ENCODE results near the gene AP2A2. TPM values are rescaled to one million over a fixed set of nuclear protein-coding genes. Genes with fewer than 3 reads are reported as not detected.

The AP2A2 gene
- total RNA-seq, 6 experiments from 2014 or later = 41.4 to 66.7 (median 53.8) TPM

DNA sequence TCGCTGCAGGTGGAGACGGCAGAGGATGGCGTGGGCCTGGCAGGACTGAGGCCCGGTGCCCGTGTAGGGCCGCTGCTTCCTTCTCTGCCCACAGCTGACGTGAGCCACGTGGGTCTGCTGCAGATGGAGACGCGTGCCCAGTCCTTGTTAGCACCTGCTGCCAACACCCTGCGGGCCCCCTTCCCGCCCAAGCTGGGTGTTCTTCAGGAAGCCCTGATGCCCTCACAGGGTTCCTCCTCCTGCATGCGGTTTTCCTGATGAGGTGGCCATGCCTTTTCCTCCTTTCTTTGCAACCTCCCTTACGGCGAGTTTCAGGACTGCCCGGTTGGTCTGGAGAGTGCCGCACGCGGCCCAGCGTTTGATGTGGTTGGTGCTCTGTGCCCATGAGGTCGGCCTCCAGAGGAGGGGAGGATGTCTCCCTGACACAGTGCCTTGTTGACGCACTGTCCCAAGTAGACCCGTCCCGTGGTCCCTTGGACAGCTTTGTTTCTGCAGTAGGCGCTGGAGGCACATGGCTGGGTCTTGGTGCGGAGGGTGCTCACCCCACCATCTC lies 44.7 kb downstream of the AP2A2 start:
- Histone ChIP-seq H3K4me3 (no peak overlapping the region), H3K4me1 (peaks cover 0 to 18% (median 4%) of the 10 kb centered on the region in 4 donors), H3K27ac (no peak overlapping the region), H3K36me3 (peaks cover 4 to 40% (median 11%) of the 10 kb centered on the region in 4 donors), H3K9me3 (no peaks in the 10 kb centered on the region), H3K27me3 (no peaks in the 10 kb centered on the region)
- intact Hi-C loops (cut with DNase I) = no loop called here
- ATAC-seq (no peak), DNase-seq (no peak)
- TF ChIP-seq POLR2A (IDR thresholded peaks at IDR 0.05) = no peak
- TF ChIP-seq, protein P1, sequence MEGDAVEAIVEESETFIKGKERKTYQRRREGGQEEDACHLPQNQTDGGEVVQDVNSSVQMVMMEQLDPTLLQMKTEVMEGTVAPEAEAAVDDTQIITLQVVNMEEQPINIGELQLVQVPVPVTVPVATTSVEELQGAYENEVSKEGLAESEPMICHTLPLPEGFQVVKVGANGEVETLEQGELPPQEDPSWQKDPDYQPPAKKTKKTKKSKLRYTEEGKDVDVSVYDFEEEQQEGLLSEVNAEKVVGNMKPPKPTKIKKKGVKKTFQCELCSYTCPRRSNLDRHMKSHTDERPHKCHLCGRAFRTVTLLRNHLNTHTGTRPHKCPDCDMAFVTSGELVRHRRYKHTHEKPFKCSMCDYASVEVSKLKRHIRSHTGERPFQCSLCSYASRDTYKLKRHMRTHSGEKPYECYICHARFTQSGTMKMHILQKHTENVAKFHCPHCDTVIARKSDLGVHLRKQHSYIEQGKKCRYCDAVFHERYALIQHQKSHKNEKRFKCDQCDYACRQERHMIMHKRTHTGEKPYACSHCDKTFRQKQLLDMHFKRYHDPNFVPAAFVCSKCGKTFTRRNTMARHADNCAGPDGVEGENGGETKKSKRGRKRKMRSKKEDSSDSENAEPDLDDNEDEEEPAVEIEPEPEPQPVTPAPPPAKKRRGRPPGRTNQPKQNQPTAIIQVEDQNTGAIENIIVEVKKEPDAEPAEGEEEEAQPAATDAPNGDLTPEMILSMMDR (IDR thresholded peaks at IDR 0.05) = no peak
- WGBS (ENCODE audit: insufficient coverage, low coverage, low lambda C conversion rate, missing lambda C conversion rate) = 76% methylated on average over 10 of the region's 26 CpGs

DNA sequence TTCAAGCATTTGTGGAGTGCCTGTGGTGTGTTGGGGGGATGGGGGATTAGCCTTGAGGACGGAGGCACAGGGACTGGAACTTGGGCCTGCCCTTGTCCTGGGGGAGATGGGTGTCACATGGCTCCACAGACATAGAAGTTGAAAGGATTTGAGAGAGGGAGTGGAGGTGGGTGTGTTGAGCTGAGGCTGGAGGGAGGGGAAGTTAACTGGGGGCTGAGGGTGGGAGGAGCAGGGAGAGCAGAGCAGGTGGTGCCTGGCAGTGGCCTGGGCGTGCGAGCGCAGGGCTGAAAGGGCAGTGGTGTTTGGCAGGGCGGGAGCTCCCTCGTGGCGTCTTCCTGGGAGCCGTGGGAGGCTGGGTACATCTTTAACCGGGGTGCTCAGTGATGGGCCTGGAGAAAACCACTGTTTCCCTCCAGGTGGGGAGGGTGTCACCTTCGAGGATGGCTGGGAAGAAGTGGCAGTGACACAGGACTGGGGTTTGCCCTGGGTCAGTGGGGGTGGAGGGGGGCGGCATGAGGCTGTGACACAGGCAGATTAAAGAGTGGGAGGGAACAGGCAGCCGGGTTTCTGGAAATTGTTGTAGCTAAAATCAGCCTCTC lies 45.5 kb downstream of the AP2A2 start:
- TF ChIP-seq, protein P1 (IDR thresholded peaks at IDR 0.05) = no peak
- no peak for TF ChIP-seq POLR2A (IDR thresholded peaks at IDR 0.05)
- Histone ChIP-seq H3K36me3 (peaks cover 4 to 44% (median 11%) of the 10 kb centered on the region in 4 donors), H3K27ac (no peak overlapping the region), H3K27me3 (no peaks in the 10 kb centered on the region), H3K4me3 (no peak overlapping the region), H3K4me1 (peaks cover 0 to 16% (median 4%) of the 10 kb centered on the region in 4 donors), H3K9me3 (no peaks in the 10 kb centered on the region)
- intact Hi-C loops (cut with DNase I) = no loop called here
- DNase-seq (no peak), ATAC-seq (no peak)
- WGBS (ENCODE audit: insufficient coverage, low coverage, low lambda C conversion rate, missing lambda C conversion rate) = 67% methylated on average over 3 of the region's 12 CpGs

DNA sequence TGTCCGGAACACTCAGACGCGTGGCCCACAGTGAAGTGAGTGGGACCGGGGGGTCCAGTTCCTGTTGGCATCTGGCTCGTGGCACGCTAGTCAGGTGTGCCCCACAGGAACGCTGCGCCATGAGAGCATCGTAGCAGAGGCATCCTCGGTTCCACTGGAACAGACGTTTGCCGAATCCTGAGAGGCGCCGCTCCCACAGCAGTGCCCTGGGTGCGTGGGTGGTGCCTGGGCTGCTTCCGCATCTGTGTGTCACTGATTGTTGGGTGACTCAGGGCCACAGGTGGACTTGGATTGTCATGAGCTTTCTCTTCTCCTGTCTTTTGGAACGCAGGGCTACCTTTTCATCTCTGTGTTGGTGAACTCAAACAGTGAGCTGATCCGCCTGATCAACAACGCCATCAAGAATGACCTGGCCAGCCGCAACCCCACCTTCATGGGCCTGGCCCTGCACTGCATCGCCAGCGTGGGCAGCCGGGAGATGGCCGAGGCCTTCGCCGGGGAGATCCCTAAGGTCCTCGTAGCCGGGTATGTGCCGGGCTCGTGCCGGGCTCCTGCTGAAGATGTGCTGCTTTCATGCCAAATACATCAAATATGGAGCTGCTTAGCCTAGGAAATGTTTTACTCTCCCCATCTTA lies 46.2 kb downstream of the AP2A2 start:
- Histone ChIP-seq H3K36me3 (peaks cover 4 to 49% (median 11%) of the 10 kb centered on the region in 4 donors), H3K27ac (no peak overlapping the region), H3K27me3 (no peaks in the 10 kb centered on the region), H3K4me3 (no peak overlapping the region), H3K4me1 (peaks cover 0 to 9% (median under 1%) of the 10 kb centered on the region in 4 donors), H3K9me3 (no peaks in the 10 kb centered on the region)
- no peak for DNase-seq
- WGBS (ENCODE audit: insufficient coverage, low coverage, low lambda C conversion rate, missing lambda C conversion rate) = 95% methylated on average over 7 of the region's 31 CpGs
- TF ChIP-seq, protein P1 (IDR thresholded peaks at IDR 0.05) = no peak
- no peak for TF ChIP-seq POLR2A (IDR thresholded peaks at IDR 0.05)
- intact Hi-C loops (cut with DNase I) = no loop called here
- no peak for ATAC-seq

DNA sequence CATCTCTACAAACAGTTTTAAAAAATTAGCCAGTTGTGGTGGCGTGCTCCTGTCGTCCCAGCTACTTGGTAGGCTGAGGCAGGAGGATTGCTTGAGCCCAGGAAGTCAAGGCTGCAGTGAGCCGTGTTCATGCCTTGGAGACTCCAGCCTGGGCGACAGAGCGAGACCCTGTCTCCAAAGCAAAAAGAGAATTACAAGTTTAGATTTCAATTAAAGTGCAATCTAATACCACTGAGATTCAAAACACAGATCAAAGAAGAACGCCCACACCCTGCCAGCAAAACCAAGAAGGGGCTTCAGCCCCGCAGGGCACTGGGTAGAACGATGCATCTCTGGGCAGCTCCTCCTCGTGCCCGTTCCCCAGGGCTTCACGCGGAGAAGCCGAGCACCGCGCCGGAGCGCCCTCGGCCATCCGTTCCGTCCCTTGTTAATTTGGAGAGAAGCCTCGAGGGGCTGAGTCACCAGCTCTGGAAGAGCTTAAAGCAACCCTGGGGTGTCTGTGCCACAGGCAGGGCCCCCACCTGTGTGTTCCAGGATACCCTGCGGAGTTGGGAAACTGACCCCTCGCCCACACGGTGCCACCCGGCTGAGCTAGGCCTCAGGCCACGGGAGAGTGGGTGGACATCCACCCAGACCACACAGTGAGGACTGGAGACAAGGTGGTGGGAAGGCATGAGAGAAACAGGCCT lies 47.0 kb downstream of the AP2A2 start:
- DNase-seq (no peak), ATAC-seq (no peak)
- Histone ChIP-seq H3K9me3 (no peaks in the 10 kb centered on the region), H3K4me3 (no peak overlapping the region), H3K27ac (no peak overlapping the region), H3K36me3 (peaks cover 4 to 56% (median 13%) of the 10 kb centered on the region in 4 donors), H3K27me3 (no peaks in the 10 kb centered on the region), H3K4me1 (peaks cover 0 to under 1% (median 0%) of the 10 kb centered on the region in 4 donors)
- TF ChIP-seq, protein P1 (IDR thresholded peaks at IDR 0.05) = no peak
- no peak for TF ChIP-seq POLR2A (IDR thresholded peaks at IDR 0.05)
- intact Hi-C loops (cut with DNase I) = no loop called here
- WGBS (ENCODE audit: insufficient coverage, low coverage, low lambda C conversion rate, missing lambda C conversion rate) = 97% methylated on average over 11 of the region's 26 CpGs
